SK-N-MC (cell line): ENCODE data around the gene VWA7.

Source experiments
- FOXP2 ChIP-seq: optimal IDR thresholded peaks from 2 replicates; pipeline ENCODE3; 2011; ENCODE audit warnings: mild to moderate bottlenecking, moderate library complexity; ENCODE audit not compliant: insufficient read depth; ENCODE audit errors: extremely low read length, control extremely low read depth
- POLR2AphosphoS5 ChIP-seq: IDR thresholded peaks from 2 replicates; pipeline ENCODE4 v1.6.1; 2012; ENCODE audit warnings: mild to moderate bottlenecking, low read depth, low read length, borderline replicate concordance

DNA sequence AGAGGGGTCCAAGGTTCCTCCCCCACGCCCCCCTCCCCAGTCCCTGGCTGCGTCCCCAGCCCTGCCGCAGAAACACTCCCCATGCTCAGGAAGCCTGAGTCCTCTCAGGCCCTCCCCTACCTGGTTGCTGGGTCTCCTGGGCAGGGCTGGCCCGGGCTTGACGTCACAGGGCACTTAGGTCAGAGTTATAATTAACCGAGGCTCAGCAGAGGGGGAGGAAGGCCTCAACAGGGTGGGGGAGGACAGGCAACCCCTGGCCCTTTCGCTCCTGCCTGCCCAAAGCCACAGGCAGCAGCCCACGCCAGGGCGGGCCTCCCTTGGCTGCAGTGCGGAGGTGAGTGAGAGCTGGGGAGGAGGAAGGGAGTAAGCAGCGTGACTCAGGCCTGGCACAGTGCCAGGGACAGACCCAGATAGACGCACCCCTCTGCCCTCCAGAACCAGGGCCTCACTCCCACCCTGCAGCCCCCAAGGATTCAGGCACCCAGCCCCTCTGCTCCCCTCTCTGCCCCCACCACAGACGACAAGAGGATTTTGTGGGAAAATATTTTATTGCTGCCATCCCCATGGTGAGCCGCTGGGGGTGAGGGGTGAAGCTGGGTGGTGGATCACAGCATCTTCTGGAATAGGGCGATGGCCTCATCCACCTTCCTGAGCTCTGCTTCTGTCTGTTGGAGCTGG is at the start of gene VWA7:
- peak; percentile 39 for TF ChIP-seq POLR2AphosphoS5
- no peak for TF ChIP-seq FOXP2
